Hematopoietic multipotent progenitor cell treated with erythropoietin and hydrocortisone succinate and interleukin-3 and kit ligand, for 8 days (in vitro differentiated cells): ENCODE data around the gene CASP3.
"Not testable (repeated sequence)": the region's sequence is repeated elsewhere in the genome, so short reads cannot be mapped to it uniquely, and the experiment has no call there.

ENCODE experiments used
- DNase-seq: peaks from one replicate; pipeline ENCODE4 v3.0.0-alpha.2; 2015

CASP3 gene

DNA sequence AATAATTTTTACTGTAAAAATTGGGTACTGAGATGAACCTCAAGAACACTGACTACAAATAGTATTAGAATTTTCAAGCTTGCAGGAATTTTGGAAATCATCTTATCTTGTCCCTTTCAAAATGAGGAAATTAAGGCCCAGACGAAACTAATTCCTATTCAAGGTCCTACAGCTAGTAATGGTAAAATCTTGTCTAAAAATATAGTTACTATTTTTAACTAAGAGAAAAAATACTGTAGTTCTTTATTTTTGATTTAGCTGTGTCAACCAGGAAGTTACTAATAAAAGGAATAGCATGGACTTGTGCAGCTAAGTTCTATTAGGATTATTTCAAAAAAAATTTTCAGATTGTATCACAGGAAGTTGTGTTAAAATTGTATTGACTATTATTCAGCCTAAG lies 13.0 kb upstream of the CASP3 start:
- no peak for DNase-seq

DNA sequence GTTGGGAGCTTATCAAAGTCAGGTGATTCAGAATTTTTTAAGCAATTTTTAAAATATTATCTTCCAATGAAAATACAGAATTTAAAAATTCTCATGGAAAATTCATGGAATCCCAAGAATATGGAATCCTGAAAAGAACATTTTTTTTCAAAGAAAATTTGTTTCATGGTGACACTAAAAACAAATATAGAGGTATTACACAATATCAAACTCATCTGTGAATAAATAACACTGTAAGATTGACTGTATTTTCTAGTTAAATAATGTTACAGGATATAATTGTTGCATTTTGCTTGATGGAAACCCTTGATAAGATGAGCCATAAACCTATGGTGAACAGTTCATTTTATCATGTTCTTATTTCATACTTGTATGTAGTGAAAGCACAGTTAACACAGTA lies 11.7 kb upstream of the CASP3 start:
- DNase-seq = no peak

DNA sequence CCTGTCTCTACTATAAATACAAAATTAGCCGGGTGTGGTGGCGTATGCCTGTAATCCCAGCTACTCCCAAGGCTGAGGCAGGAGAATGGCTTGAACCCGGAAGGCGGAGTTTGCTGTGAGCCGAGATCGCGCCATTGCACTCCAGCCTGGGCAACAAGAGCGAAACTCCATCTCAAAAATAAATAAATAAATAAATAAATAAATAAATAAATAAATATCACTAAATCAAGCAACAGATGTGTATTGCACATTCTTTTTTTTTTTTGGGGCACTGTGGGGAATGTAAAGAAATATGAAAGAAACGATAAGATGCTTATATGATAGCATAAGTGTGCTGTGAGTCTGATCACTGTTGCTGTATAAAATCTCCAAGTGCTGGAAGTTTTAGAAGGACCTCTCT lies 8.6 kb upstream of the CASP3 start:
- DNase-seq = not testable (repeated sequence)

DNA sequence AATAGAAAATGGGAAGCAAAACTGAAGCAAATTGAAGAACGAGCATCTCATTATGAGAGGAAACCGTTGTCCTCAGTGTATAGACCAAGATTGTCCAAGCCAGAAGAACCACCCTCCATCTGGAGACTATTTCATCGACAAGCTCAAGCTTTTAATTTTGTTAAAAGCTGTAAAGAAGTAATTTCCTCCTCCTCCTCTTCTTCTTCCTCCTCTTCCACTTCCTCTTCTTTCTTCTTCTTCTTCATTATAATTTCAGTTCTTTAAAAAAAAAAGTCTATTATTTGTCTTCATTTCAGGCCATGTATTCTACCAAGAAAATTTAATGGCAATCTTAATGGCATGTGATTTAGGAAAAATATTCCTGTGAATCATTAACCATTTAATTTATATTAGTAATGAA lies 7.9 kb upstream of the CASP3 start:
- no peak for DNase-seq

DNA sequence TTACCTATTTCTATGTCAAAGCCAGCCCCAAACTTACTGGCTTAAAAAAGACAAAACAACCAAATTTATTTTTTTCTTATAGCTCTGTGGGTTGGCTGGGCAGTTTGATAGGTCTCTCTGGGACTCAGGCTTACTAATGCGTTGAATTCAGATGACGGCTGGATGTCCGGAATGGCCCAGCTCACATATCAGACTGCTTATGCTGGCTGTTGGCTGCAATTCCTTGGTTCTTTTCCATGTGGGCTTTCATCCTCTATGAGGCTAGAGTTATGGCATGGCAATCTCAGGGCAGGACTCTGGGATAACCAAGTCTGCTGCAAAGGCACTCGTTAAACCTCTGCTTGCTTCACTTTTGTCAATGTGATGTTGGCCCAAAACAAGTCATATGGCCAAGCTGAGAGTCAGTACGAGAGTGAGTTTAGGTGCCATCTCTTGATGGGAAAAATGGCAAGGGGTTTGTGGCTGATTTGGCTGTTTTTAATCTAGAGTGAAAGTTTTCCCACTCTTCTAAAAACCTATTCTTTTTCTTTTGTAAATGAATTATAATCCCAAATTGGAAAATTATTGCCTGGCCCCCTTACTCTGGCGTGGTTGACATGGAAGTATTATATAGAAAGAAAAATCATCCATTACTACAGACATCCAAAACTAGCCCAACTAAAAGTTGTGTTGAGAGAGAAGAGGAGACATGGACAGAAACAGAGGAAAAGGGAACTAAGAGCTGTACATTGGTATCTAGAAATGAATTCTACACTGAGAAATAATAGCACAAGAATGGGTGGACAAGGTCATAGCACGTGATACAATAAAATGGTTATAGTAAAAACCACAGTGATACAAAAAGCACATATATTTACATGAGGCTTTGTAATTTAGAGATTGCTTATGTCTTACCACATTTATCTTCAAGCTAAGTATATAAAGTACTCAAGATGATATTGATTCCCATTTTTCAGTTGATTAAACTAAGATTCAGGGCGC lies 6.9 kb upstream of the CASP3 start:
- no peak for DNase-seq

DNA sequence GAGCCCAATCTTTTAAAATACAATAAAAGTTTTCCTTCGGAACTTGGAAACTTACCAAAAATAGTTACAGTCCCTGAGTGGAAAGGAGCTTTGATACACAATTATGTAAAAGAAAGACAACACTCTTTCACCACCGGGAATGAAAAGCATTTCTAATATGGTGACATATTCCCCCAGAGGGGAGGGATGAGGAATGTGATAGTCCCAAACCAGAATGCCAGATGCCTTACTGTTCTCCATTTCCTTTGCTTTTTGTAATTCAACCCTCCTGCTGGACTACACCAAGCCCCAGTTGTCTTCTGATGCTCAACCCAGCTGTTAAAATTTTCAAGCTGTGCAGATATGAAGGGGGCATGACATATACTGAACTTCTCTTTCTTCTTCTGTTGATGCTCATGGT lies 4.4 kb upstream of the CASP3 start:
- DNase-seq = no peak

DNA sequence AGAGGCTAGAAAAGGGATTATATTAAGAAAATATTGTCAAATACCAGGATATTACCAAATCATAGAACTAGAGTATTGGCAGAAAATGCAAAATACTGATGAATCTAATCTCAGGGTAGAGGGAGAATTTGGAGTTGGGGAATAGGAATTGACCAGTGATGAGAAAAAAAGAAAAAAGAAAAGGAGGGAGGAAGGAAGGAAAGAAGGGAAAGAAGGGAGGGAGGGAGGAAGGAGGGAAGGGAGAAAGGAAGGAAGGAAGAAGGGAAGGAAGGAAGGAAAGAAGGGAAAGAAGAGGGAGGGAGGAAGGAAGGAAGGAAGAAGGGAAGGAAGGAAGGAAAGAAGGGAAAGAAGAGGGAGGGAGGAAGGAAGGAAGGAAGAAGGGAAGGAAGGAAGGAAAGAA lies 3.4 kb upstream of the CASP3 start:
- DNase-seq = not testable (repeated sequence)

DNA sequence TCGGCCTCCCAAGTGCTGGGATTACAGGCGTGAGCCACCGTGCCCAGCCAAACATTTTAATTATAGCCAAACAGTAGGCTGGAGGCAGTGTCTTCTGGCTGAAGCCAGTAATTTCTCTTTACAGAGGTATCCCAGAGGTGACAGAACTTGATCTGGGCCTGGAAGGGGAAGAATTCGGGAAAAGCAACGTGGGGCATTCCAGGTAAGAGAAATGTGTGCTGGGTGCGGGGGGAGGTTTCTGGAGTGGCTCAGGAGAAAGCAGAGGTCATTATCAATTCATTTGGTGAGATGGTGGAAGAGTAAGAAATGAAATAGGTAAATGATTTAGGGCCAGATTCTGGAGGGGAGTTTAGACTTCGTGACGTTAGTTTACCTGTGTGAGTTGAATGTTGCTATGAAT lies 2.7 kb upstream of the CASP3 start:
- no peak for DNase-seq

DNA sequence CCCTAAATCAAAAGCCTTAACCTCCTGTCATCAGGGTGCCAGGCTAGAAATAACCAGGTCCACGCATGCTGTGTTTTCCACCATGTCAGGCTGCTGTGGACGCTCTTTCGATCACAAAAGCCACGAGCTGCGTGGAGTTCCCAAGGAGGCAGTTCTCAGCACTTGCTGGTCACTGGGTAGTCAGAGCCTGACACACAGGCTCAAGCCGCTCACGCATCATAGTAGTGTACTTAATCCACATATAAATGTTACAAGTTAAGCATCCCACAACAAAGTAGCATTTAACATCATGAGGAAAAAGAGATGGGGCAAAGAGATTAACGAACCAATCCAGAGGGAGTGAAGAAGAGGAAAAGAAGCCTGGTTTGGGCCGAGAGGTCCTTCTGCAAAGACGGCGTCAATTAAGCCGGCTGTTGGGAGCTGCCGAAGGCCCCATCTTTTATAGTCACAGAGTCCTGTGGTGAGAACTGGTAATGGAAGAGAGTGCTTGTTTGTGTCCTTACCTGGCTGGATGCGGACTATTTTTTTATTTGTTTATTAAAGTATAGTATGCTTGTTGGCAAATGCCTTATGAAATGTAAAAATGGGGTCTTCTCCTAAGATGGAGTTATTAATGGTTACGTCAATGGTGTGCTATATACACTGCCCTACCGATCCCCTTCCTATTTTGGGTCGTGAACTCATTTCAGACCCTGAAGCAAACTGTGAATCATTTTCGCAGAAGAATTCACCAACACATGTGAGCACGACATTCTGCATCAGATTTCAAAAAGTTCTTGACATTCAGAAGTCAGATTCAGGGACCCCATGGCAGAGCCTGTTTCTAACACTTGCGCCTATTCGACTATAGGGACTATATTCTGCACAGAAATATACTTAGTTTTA lies 966 bp upstream of the CASP3 start:
- peak; percentile 61 for DNase-seq

DNA sequence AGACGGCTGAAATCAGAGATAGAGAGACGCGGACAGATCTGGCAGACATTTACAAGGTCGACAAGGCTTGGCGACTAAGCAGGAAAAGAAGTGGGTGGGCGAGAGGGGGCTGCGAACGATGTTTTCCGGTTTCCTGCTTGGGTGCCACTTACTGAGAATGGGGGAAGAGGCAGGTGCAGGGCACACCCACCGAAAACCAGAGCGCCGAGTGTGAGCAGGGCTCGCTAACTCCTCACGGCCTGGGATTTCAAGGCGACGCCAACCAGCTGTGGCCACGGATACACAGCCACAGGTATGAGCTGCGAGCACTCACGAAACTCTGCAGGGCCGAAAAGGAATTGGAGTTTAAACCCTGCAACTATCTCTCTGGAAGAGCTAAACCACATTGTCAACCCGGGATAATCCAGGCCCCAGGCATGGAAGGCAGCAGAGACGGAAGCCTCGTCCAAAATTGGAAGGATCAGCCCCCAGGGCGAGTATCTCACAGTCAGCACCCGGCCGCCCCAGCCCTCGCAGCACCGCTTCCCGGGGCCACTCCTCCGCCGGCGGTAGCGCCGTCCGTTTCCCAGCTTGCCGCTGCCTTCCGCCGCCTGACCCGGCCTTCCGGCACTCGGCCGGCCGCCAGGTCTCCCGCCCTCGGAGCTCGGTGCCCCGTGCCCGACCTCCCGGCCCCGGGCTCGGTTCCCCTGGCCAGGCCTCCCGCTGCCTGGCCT lies 778 bp downstream of the CASP3 start:
- peak; percentile 43 for DNase-seq

DNA sequence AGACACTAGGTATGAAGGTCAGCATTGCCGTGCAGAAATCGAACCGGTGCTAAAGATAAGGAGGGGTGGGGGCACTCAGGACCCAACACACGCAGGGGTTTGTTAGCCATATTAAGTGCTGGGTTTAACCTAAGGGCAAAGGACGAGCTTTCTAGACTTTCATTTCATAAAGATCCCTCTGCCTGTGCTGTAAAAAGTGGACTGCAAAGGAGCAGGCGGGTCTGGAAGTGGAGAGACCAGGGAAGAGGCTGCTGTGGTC lies 1.3 kb downstream of the CASP3 start:
- no peak for DNase-seq

DNA sequence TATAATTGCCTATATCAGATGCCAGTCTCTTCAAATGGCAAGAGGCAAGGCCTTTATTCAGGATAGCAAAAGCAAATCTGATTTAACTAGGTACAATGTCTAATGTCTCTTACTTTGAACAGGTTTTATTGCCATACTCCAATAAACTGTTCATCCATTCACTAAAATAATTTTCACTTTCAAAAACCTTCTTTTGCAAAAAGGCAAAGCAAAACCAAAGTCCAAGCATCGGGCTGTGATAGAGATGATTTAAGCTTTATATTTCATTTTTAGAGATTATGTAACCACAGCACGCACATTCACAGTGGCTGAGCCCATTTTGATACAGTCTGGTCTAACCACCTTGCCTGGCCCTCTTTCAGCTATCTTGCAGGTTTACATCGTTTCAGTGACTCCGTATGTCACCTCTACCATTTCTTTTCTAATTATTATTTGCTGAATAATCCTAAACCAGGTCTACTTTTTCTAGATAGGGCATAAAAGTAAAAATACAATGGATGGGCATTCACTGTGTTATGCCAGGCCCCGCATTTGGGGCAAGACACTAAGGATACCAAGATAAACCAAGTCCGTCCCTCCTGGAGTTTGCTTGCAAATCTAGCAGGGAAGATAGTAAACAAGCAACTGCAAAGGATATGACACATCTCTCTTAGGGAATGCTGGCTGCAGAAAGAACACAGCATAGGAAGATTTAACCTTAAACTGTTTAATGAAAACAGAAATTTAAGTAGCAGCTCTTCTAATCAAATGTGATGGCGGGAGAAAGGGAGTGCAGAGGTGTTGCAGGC lies 1.8 kb downstream of the CASP3 start:
- no peak for DNase-seq

DNA sequence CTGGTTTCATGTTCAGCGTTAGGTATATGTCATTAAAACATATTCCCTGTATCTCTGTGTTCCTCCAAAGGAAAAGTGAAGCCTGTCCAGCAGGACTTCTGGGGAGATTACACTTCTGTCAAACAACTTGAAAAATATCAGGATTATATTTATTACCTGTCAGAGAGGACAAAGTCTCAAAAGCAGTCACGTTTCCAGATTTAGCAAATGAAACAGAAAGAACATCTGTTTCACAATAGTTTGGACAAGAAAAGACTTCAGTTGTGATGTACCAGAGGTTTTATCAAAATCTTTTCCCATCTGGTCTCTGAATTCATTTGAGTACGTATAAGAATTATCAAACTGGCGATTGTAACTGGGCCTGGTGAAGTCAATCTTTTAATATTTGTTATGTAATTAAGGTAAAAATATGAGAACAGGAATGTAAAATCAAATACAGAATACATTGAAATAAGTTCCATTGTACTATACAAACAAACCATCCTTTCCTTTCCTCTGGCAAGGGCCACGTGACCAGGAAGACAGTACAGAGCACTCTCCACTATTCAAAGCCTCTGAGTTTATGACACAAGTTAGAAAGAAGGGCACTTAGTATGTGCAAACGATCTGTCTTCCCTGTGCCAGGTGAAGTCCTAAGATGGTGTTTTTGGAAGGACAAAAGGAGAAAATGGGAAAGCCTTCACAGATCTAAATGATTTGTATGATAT lies 3.2 kb downstream of the CASP3 start:
- DNase-seq = no peak

DNA sequence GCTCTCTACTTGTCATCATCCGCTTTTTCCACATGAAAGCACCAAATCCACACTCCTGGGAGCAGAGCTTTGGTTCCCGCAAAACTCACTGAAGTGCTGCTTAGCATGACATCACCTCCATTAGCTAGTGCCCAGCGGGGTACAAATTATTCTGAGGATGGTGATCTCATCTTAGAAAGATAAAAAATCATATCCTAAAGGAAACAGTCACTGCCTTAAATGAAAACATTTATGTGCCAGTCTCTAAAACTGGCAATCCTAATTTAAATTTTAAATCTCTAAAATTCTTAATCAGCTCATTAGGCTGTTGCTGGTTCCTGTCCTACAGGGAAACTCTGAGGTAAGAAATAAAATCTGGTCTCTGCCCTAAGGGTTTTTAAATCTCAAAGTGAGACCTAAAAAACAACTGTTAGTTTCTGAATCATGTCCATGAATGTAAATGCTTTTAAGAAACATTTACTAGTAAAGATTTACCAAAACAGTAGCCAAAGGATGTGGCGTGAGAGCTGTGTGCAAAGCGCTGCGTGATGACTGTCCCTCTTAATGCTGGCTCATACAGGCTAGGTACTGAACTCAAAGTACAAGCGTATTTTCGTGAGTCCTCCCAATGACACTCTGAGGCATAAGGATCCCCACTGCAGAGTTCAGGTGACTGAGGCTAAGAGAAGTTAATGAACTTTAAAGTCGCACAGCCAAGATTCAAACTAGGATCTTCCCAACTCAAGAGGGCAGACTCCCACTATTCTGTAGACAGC lies 4.5 kb downstream of the CASP3 start:
- no peak for DNase-seq

DNA sequence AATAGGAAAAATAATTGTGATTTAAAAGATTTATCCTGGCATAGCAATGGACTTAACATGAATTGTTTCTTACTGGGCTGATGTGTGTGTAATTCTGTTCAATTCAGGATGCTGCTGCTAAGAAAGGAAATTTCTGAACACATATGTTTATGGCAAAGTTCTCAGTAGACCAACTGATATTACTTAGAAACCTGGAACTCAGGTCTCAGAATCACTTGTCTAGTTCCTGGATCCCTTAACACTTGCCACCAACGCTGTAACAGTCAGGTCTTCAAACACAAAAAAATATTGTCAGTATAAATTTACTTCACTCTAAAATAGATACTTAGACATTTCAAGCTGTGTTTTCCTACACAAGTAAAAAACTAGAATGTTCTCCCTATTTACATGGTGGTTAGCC lies 5.5 kb downstream of the CASP3 start:
- DNase-seq = no peak

DNA sequence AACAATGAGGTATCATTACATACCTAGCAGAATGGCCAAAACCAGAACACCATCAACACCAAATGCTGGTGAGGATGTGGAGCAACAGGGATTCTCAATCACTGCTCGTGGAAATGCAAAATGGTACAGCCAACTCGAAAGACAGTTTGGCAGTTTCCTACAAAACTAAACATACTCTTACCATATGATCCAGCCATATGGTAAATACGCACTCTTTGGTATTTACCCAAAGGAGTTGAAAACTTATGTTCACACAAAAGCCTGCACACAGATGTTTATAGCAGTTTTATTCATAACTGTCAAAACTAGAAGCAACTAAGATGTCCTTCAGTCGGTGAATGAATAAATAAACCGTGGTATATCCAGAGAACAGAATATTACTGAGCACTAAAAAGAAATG lies 7.8 kb downstream of the CASP3 start:
- no peak for DNase-seq

DNA sequence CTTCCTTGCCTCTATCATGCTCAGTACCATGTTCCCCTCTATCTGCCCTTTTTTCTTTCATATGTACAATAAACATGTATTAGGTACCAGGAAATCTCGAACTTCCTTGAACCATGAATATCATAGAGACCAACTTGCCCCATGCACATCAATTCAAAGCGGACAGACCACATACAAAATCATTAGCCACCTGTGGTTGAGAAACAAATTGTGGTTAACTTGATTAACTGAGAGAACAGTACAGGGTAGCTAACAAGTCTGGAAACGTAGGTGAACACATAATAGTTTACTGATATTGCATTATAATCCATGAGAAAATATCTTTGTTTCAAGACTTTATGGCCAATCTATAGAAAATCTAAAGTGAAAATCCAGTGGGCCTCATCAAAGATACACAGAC lies 8.2 kb downstream of the CASP3 start:
- DNase-seq = no peak

DNA sequence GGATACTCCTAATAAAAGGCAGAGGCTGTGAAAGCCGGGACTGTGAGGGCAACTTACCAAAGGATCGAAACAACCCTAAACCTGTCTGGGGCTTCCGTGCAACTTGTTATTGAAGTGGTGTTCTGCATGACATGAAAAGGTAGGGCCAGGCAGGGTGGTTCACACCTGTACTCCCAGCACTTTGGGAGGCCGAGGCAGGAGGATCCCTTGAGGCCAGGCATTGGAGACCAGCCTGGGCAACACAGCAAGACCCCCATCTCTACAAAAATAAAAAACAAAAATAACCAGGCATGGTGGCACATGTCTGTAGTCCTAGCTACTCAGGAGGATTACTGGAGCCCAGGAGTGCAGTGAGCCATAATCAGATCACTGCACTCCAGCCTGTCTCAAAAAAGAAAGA lies 12.3 kb downstream of the CASP3 start:
- no peak for DNase-seq

DNA sequence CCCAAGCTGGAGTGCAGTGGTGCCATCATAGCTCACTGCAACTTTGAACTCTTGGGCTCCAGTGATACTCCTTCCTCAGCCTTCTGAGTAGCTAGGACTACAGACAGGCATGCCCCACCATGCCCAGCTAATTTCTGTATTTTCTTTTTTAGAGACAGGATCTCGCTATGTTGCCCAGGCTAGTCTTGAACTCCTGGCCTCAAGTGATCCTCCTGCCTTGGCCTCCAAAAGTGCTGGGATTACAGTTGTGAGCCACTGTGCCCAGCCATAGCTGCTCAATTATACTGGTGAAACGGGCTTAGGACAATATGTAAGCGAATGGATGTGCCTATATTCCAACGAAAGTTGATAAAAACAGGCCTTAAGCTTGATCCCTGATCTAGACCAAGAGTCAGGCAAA lies 13.1 kb downstream of the CASP3 start:
- no peak for DNase-seq

DNA sequence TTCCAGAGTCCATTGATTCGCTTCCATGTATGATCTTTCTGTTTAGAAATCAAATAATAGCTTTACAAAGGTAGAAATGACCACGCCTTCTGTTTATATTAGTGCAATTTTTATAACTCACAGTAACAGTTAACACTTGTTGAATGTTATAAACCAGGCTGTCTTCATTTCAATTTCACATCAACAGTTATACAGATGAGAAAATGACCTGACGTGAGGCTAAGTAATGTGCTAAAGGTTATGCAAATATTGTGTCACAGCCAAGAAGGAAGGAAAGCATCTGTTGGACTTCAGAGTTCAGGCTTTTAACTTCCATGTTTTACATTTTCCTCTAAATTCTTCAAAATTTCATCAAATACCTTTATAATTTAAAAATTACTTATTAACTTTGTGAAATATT lies 13.9 kb downstream of the CASP3 start:
- DNase-seq = no peak

DNA sequence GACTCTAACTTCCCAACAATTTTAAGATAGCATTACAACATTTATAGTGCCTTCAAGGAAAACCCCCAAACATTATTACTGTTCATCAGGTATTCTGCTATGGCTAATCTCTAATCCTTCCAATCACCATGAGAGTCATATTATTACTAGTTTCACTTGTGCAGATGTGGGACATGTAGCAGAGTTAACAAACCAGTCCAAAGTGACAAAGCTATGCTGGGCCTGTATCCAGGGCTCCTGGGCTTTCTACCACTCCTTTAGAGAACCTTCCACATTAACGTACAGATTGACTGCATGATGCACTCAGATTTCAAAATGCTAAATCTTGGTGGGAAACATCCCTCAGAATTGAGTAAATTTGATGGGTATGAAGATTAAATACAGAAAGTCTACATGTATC lies 16.4 kb downstream of the CASP3 start:
- no peak for DNase-seq
